ENCODE results near the gene MBL2. TPM values are rescaled to one million over a fixed set of nuclear protein-coding genes. Genes with fewer than 3 reads are reported as not detected.

MBL2 gene
- total and polyA plus RNA-seq, 2 of the 8 experiments (the other 6 are each of a cell fraction or from before 2014, with no cell fraction given), result not detected

GRCh38 chr10:52768001-52768532 lies 4.5 kb downstream of the MBL2 start (continued):
- TF ChIP-seq CHD7 (IDR thresholded peaks at IDR 0.05; ENCODE audit: insufficient replicate concordance, low read length) (no peak), RBBP5 (IDR thresholded peaks at IDR 0.05; ENCODE audit: borderline replicate concordance, low read depth, low read length) (no peak), E2F6 (IDR thresholded peaks at IDR 0.05) (no peak), RFX5 (IDR thresholded peaks at IDR 0.05; ENCODE audit: borderline replicate concordance, low read depth, low read length) (no peak), ZNF274 (IDR thresholded peaks at IDR 0.05; ENCODE audit: borderline replicate concordance, extremely low read depth, low read length) (no peak), CREB1 (IDR thresholded peaks at IDR 0.05) (no peak), FOSL1 (IDR thresholded peaks at IDR 0.05; ENCODE audit: insufficient read depth, low read depth, low read length) (no peak), SUZ12 (IDR thresholded peaks at IDR 0.05; ENCODE audit: low read length) (no peak), HDAC2 (IDR thresholded peaks at IDR 0.05; ENCODE audit: borderline replicate concordance in 1 of 2, low read depth in 2 of 2, low read length in 2 of 2) (no peak), GABPA (IDR thresholded peaks at IDR 0.05; ENCODE audit: borderline replicate concordance, insufficient read depth, low read length) (no peak)
